HG02840 (cell line): ENCODE data around the gene TRPM1.
"Not testable (repeated sequence)": the region's sequence is repeated elsewhere in the genome, so short reads cannot be mapped to it uniquely, and the experiment has no call there.

ENCODE experiments used
- ATAC-seq: cut with Tn5 transposase; IDR thresholded peaks from one replicate; pipeline ENCODE4 v1.9.1; 2021; ENCODE audit warnings: mild to moderate bottlenecking, moderate library complexity, moderate number of reproducible peaks; ENCODE audit not compliant: unreplicated experiment, low FRiP score

Gene TRPM1

GRCh38 chr15:31127596-31128261 lies 26.2 kb upstream of the TRPM1 start:
- no peak for ATAC-seq

- no peak for ATAC-seq
These were observed 23.5 kb upstream of the TRPM1 start for GRCh38 chr15:31125061-31125460.

GRCh38 chr15:31116423-31117030 lies 15.0 kb upstream of the TRPM1 start:
- ATAC-seq = no peak

- ATAC-seq = no peak
These were observed 9.6 kb upstream of the TRPM1 start for GRCh38 chr15:31111091-31111647.

GRCh38 chr15:31108836-31109235 lies 7.3 kb upstream of the TRPM1 start:
- ATAC-seq = no peak

GRCh38 chr15:31106495-31107300 lies 5.2 kb upstream of the TRPM1 start:
- no peak for ATAC-seq

- ATAC-seq = no peak
These were observed 2.5 kb upstream of the TRPM1 start for GRCh38 chr15:31104003-31104402.

GRCh38 chr15:31102374-31103342 lies 1.1 kb upstream of the TRPM1 start:
- ATAC-seq = no peak

- ATAC-seq = no peak
These were observed 455 bp upstream of the TRPM1 start for GRCh38 chr15:31102039-31102321.

- no peak for ATAC-seq
These were observed 787 bp downstream of the TRPM1 start for GRCh38 chr15:31100738-31101137.

- ATAC-seq = no peak
These were observed 2.4 kb downstream of the TRPM1 start for GRCh38 chr15:31098953-31099740.

- no peak for ATAC-seq
These were observed 3.0 kb downstream of the TRPM1 start for GRCh38 chr15:31098491-31098917.

GRCh38 chr15:31096563-31096962 lies 5.0 kb downstream of the TRPM1 start:
- no peak for ATAC-seq

GRCh38 chr15:31091481-31091880 lies 10.0 kb downstream of the TRPM1 start:
- no peak for ATAC-seq

- no peak for ATAC-seq
These were observed 10.8 kb downstream of the TRPM1 start for GRCh38 chr15:31090766-31091165.

GRCh38 chr15:31089368-31090047 lies 12.0 kb downstream of the TRPM1 start:
- ATAC-seq = no peak

GRCh38 chr15:31088672-31089367 lies 12.7 kb downstream of the TRPM1 start:
- no peak for ATAC-seq

GRCh38 chr15:31088041-31088440 lies 13.5 kb downstream of the TRPM1 start:
- not testable (repeated sequence) for ATAC-seq
